Activated CD4-positive, alpha-beta T cell treated with anti-CD3 and anti-CD28 coated beads, Interleukin-2, amount 50 U/mL, for 16 hours (primary cell): ENCODE measurements around the gene BCAN.

Experiments used
- DNase-seq: peaks from one replicate; pipeline ENCODE4 v3.0.0-alpha.2; 2020

Gene BCAN

DNA sequence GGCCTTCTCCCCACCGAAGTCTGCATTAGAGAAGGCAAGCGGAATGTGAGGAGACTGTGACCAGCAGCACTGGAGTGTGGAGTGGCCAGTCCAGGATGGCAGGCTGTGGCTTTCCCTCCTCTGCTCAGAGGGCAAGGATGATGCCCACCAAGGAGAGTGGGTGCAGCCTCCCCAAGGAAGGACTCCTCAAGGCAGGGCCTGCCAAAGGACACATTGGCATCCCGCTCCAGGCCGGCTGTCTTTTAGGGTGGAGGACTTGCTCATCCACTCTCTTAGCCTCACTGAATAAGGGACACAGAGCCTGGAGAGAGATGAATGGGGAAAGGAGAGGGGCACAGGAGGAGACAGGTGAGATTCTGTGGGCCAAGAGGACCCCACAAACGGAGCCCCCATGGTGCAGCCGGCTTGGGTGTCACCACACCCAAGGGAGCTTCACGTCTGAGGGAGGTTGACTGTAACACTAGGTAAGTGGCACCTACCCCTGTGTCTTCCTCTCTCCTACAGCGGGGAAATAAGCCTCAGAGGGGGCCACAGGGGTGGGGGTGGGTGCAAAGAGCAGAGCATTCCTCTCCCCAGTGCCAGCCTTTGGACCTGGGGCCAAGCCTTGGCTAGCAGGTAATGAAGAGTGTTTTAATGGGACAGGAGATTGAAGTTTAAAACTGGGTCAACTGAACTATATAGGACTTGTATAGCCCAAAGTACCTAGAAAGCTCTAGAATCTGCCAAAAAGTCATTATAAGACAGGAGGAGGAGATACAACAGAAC is 39.5 kb downstream of the BCAN start:
- no peak for DNase-seq

DNA sequence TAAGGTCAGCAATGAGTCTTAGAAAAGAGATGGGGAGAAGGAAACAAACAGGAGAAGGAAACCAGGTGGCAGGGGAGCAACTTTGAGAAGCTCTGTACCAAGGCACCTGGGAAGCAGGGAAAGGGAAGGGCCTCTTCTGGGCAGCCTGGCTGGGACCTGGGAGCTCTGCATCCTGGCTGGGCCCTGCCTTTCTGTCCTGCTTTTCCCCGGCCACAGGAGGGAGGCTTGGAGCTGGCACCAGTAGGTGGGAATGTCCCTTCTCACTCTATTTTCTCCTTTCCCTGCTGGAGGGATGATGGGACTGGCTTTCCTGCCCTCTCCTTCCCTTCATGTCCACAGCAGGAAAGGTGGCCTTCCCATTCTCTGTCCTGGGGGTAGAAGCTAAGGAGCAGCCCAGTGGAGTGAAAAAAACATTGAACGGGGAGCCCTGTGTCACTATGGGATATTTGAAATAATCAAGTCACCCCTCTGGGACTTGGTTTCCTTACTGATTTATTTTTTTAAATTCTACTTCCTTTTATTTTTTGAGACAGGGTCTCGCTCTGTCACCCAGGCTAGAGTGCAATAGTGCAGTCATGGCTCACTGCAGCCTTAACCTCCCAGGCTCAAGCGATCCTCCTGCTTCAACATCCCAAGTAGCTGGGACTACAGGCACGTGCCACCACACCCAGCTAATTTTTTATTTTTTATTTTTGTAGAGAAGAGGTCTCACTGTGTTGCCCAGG is 40.4 kb downstream of the BCAN start:
- no peak for DNase-seq

DNA sequence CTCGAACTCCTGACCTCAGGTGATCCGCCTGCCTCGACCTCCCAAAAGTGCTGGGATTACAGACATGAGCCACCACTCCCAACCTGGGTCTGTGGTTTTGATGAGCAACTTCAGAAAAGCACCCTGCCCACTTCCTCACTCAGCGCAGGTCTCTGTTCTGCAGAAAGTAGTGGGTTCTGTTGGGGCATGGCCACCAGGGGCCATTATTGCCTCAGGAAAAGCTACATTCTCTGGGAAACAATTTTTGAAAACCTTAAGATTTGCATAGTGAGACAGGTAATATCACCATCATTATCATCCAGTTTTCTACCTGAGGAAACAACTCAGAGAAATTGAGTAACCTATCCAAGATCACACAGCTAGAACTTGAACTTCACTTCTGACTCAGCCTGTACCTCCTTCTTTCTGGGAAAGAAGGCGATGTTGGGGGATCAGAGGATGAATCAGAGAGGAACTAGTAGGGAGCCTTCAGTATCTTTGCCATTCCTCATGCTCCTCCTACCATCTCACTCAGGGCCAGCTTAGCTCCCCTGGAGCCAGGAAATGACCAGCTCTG is 42.4 kb downstream of the BCAN start:
- peak; percentile 68 for DNase-seq

DNA sequence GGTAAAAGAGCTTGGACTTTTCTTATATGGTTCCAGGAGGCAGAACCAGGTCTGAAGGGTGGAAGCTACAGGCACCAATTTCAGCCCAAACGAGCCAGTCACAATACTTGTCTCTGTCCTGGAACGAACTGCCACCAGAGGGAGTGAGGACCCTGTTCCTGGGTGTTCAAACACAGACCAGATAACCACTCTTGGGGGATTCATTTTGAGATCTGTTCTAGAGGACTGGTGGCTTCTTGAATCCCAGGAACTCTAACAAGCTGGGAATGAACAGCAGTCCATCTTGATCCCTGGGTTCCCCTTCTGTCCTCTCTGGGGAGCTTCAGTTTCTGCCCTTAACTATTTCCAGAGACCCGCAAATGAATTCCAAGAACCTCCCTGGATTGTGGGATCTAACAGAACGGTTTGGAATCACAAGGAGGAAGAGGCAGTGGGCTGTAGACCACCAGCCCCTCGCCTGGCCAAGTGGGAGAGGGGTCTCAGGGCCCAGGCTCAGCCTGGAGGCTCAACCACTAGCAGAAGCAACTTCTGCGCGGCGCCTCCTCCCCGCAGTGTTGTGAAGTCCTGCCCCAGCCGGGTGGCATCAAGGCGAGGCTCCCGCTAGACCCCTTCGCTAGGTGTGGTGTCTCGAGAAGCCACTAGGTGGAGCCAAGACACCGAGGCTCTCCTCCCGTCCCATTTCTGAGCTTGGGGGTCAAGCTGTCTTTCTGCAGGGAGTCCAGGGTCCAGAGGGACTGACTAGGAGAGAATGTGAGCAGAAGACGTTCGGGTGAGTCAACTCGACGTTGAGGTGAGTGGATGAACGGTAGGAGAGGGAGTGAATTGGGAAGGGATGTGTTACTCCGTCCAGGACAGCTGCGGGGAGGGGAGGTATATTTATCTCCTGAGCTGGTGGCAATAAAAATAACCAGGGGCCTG is 47.4 kb downstream of the BCAN start:
- DNase-seq: peak; percentile 82

DNA sequence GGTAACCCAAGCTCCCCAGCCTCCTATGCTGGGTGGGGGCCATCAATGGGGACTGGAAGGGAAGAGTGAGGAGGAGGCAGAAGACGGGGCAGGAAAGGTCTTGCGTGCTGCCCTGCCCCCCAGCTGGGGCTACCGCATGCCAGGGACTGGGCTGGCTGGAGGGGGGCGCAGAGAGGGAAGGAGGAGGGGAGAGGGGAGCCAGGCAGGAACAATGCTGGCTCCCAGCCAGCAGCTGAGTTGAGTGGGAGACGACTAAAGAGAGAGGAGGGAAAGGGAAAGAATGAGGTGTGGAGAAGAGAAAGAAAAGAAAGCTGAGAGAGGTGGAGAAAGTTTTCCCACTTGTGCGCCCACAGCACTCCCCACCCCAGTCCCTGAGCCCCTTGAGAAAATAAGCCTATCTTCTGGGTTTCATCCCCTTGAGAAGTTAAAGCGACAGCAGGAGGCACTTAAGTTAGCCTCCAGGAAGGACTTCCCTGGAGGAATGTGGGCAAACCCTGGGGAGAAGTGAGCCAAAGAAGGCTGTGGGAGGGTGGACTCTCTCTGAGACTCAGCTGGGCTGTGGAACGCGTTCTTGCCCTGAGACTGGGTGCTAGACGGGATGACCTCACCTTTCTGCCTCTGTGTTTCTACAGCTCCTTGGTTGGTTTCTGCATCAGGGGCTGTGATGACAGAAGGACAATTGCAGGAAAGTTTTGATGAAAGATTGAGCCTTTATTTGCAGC is 48.2 kb downstream of the BCAN start:
- DNase-seq: no peak

DNA sequence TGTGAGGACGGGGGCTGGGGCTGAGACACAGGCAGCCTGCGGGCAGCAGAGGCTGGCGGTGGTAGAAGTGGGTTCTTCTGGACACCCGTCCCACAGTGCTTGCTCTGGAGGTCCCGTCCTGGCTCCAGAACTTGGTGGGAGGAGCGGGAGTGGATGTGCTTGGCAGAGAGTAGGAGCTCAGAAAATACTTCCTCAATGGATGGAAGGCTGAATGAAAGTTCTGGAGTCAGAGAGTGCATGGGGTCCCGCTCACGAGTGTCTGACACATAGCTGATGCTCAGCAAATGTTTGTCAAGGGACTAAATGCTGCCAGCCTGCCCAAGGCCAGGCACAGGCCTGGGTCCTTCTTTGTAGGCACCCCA is 48.7 kb downstream of the BCAN start:
- DNase-seq: no peak

DNA sequence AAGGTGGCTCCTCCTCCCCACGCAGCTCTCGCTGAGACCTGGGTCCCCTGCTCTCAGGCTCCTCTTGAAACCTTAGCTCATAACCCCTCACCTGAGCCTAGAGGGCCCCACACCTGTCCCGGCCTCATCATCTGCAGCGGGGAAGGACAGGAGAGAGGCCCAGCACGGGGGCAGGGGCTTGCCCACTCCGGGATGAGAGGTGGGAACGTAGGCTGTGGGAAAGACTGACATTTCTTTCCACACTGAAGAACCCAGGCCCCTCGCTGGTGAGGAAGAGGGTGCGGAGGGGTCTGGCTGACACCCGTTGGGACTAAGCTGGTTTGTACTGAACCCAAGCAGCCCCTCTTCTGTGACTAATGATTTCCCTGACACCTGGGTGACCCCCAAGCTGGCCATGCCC is 49.3 kb downstream of the BCAN start:
- DNase-seq: no peak

DNA sequence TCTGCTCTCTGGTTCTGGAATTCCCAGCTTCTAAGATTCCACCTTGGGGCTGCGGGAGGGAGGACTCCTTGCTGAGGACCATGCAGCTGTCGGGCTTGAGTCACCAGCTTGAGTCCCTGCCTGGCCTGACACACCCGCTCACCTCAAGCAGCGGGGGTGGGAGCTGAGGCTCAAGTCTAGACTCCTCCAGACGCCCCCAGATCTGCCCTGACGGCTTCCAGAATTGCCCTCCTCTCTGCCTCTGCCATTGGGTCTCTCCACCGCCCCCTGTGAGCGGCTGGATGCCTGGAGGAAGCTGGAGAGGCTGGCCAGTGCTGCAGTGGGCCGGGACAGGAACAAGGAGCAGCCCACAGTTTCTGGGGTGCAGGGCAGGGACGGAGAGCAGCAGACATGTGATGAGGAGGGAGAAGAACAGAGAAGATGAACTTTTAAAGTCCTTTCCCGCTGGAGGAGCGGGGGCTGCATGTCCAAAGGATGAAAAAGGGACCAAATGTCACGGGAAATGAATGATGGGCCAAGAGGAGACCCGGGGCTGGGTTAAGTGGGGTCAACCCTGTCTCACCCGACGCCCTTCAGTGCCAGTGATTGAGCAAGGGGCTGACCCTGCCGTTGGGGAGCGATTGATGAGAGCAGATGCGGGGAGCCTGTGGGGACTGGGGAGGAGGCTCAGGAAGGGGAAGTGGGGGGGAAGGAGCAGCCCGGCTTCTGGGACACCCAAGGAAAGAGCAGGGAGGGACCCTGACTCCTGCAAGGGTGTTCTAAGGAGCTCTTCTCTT is 49.9 kb downstream of the BCAN start:
- no peak for DNase-seq

DNA sequence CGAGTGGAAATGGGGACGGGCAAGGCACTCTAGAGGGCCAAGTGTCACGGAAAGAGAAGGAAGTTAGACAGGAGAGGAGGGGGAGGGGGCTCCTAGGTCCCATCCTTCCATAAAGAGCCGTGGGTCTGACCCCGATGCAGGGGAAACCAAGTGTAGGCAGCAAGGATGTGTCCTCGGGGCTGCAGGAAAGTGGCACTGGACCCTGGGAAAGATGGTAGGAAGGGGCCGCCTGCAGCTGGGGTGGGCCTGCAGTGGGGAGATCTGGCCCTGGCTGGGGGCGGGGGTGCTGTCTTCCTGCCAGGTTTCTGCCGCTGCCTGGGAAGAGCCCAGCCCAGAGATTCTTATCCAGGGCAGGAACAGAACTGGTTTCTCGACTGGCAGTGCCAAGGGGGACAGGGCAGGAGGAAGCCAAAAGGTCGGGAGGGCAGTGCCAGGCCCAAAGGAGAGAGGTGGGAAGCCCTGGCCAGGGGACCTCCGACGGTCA is 50.6 kb downstream of the BCAN start:
- DNase-seq: no peak

DNA sequence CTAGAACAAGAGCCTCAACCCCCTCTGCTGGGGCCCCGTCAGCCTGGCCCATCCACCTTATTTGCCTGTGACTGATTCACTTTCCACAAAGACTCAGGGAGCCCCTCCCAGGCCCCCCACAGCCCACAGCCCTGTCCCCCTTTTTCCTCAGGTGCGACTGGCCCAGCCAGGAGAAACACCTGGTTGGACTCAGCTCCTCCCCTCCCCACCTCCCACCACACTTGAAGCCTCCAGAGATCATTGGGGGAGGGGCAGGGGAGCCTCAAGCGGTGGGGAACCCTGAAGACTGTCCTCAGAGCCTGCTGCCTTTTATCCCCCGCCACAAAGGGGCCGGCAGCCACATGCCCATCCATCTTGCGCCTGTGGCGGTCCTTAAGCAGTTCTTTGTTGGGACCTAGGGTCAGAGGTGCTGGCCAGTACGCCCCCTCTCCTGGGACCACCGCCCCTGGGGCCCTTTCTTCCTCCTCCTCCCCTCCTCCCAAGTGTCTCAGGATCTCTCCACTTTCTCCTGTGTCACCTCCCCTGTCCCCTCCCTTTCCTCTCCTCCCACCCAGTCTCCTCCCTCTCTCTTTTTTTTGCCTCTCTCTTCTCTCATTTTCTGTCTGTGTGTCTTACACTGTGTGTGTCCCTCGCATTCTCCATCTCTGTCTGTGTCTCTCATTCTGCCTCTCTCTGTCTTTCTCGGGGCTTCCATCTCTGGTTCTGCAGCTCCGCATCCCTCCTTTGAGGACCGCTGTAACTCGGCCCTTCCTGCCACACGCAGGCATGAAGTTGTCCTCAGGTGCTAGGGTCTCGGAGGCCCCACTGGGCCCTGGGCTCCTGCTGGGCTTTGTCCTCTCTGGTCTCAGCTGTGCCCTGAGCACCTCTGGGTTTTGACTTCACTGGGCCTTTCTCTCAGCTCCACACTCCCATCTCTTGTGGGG is 51.3 kb downstream of the BCAN start:
- no peak for DNase-seq

DNA sequence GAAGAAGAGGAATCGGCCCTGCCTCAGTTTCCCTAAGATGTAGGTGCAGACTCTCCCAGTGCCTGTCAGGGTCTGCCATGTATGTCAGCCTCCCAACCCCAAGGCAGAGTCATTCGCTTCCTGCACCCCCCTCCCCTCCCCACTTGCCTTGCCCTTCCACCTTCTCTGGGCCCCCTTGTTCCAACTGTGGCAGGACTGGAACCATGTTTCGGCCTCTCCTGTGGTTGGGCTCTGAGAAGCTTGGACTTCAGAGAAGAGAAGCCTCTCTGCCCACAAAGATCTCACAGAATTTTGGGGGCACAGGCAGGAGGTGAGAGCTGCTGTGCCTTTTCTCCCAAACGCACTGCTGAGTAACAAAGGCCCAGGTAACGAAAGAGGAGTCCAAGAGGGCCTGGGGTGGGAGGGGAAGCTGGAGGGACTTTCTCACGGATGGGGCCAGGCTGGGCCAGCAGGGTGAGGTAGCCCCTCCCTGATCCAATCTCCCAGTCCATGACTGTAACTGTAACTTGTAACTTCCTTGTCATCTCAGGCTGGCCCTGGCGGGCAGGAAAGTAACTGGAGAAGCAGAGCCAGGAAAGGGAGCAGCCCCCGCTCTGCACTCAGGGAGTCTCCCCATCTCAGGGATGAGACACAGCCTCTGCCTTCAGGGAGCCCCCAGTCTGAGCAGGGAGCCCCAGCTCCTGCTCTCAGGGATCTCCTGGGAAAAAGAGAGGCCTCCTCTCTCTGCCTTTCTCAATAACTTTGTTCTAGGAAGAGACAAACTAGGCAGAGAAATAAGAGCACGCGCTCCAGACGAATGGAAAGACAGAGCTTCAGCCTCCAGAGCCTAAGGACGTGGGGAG is 52.2 kb downstream of the BCAN start:
- no peak for DNase-seq

DNA sequence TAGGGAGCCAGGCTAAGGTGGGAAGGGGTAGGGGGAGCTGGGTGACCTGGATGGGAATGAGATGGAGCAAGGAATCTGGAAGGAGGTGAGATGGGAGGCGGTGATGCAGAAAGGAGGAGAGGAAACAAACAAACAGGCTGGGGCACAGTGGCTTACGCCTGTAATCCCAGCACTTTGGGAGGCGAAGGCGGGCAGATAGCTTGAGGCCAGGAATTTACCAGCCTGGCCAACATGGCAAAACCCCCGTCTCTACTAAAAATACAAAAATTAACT is 52.7 kb downstream of the BCAN start:
- no peak for DNase-seq

DNA sequence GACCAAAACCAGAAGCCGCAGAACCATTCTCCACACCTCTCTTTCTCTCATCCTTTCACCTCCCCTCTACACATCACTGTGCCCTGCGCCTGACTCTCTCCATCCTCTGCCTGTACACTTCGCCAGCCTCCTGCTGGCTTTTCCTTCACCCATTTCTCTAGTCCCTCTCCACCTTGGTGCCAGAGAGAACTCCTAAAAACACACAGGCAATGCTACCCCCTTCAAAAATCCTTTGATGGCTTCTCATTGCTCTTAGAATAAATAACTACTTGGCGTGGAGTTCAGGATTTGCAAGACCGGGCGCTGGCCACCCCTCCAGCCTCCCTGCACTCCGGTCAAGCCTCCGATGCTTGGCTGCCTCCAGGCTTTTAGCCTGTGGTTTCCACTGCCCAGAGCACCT is 54.8 kb downstream of the BCAN start:
- DNase-seq: no peak

DNA sequence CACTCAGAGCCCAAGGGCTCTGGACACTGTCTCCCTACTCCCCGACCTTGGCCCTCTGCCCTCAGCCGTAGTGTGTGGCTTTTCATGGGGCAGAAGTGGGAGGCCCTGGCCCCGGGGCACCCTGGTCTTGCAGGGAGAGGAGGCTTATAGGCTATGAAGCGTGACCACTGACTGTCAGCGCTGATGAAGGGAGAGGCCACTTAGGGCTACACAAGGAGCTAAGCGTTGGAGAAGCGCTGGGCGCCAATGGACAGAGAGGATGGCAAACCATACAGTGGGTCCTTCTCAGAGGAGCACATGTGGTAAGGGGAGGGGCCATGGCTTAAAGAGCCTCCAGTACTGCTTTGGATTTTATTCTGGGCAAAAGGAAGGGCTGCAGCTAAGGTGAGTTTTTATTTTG is 55.6 kb downstream of the BCAN start:
- no peak for DNase-seq

DNA sequence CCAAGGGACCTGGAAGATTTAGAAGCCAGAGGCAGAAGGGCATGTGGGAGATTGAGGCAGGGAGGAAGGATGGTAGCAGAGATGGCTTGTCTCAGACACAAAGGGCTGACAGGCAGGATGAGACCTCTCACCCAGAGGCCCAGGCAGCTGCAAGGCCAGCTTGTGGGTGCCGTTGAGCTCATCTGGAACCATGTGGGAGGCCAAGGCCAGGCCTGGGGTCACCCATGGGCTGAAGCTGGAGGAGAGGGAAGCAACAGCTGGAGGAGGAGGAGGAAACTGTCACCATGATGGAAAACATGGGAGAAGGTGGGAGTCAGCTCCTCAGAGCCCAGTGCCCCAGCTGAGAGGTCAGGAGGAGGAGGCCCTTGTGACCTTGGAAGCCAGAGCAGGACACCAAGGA is 57.1 kb downstream of the BCAN start:
- DNase-seq: no peak

DNA sequence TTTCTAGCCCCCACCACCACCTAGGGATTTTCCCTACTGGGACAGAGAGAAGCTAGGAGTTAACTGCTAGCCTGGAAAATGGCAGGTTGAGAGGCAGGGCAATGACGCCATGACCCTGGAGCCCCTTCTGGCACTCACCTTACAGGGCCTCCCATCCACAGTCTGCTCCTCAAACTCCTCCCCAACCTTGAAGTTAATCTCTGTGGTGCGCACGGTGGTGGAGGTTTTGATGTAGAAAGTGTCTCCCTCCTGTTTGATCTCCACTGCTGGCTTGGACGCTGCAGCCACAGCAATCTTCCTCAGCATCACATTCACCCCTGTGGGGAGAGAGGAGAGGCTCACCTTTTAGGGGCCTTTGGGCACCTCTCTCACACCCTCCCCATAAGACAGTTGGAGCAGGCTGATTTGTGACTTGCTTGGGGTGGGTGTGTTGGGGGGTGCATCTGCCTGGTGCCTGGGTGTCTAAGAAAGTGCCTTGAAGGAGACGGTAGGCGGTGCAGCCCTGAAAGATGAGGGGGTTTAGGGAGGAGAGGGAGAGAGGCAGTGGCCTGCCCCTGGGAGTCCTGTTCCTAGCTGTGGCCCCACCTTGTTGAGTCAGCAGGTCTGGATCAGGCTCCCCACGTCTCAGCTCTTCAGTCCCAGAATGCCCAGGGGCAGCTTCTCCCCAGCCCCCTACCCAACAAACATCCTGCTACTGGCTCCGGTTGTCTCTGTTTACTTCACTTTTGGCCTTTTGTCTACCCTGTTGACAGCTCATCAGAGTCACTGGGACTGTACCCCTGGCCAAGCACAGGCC is 59.0 kb downstream of the BCAN start:
- DNase-seq: no peak

DNA sequence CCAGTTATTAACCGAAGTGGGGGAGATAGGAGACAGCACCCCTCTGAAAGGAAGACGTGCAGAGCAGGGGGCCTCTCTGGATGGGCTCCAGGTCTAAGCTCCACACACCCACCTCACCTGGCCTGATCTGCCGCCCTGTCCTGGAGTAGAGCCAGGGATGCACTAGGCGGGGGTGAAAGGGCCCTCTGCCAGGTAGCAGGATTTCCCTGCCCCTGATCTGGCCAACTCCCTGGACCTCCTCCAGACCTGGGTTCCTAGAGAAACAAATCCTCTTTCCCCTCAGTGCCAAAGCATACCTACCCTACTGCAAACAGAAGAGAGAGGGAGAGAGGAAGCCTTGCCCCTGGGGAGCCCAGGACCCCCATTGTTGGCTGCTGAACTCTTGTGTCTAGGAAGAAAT is 61.4 kb downstream of the BCAN start:
- DNase-seq: no peak

DNA sequence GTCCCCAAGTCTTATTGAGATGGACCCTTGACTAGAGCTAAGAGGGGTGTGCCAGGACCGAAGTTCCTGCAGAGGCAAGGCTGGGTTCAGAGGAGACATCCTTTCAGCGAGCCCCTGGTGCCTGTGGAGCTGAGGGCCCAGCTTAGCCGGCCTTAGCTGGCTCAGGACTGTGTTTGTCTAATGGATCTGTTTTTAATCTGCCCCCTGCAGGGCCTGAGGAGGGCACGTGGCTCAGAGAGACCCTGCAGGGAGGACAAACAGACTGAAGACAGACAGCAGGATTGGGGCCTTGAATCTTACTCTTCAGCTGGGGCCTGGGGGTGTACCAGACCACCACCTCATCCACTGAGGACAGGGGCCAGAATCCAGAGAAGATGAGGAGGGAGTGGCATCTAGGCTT is 61.8 kb downstream of the BCAN start:
- DNase-seq: no peak

DNA sequence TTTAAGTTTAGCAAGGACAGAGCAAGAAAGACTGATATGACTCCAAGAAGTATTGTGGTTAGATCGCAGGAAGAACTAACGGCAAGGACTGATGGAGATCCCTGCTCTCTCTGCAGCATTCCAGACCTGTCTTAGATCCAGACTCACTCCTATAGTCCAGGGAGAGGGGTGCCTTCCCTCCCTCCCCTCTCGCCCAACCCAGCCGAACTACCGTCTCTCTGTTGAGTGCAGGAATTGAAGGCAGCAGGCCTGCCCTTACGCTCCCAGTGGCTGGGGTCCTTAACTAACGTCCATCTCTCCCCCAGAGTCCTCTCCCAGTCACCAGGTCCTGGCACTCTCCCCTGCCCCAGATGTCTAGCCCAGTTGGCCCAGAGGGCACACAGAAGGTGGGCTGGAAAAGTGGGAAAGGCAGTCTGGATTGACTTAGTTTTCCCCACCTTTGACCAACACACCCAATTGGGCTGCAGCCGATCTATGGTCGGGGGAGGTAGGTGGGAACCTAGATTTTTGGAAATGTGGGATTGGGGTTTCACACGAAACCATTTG is 62.3 kb downstream of the BCAN start:
- DNase-seq: no peak
